ENCODE measurements around the gene GUSB.
"Not testable (repeated sequence)": the region's sequence is repeated elsewhere in the genome, so short reads cannot be mapped to it uniquely, and the experiment has no call there.

GUSB gene

GRCh38 chr7:65971021-65971420 is 11.0 kb downstream of the GUSB start:
- TF ChIP-seq TAF1 (IDR thresholded peaks at IDR 0.05; ENCODE audit: borderline replicate concordance, low read depth, low read length): no peak
- TF ChIP-seq POLR2A (IDR thresholded peaks at IDR 0.05; ENCODE audit: low read depth, low read length): no peak
- no peak for TF ChIP-seq POLR2AphosphoS5 (IDR thresholded peaks at IDR 0.05; ENCODE audit: low read depth, low read length)
- FAIRE-seq (no peak), DNase-seq (ENCODE audit: insufficient read length) (no peak)

GRCh38 chr7:65968256-65969185 is 13.5 kb downstream of the GUSB start:
- no peak for TF ChIP-seq POLR2A (IDR thresholded peaks at IDR 0.05; ENCODE audit: low read depth, low read length)
- TF ChIP-seq TAF1 (IDR thresholded peaks at IDR 0.05; ENCODE audit: borderline replicate concordance, low read depth, low read length): no peak
- no peak for TF ChIP-seq POLR2AphosphoS5 (IDR thresholded peaks at IDR 0.05; ENCODE audit: low read depth, low read length)
- FAIRE-seq (no peak), DNase-seq (ENCODE audit: insufficient read length) (no peak)

- FAIRE-seq (no peak), DNase-seq (ENCODE audit: insufficient read length) (no peak)
- TF ChIP-seq POLR2AphosphoS5 (IDR thresholded peaks at IDR 0.05; ENCODE audit: low read depth, low read length): no peak
- no peak for TF ChIP-seq TAF1 (IDR thresholded peaks at IDR 0.05; ENCODE audit: borderline replicate concordance, low read depth, low read length)
These were observed 14.5 kb downstream of the GUSB start for GRCh38 chr7:65967361-65968155.

- DNase-seq (ENCODE audit: insufficient read length) (no peak), FAIRE-seq (no peak)
- TF ChIP-seq TAF1 (IDR thresholded peaks at IDR 0.05; ENCODE audit: borderline replicate concordance, low read depth, low read length) (no peak), POLR2A (IDR thresholded peaks at IDR 0.05; ENCODE audit: low read depth, low read length) (no peak), POLR2AphosphoS5 (IDR thresholded peaks at IDR 0.05; ENCODE audit: low read depth, low read length) (no peak)
These were observed 15.9 kb downstream of the GUSB start for GRCh38 chr7:65966146-65966545.

- not testable (repeated sequence) for DNase-seq (ENCODE audit: insufficient read length); FAIRE-seq
These were observed 17.3 kb downstream of the GUSB start for GRCh38 chr7:65964671-65965070.

- DNase-seq (ENCODE audit: insufficient read length): no peak
- TF ChIP-seq POLR2AphosphoS5 (IDR thresholded peaks at IDR 0.05; ENCODE audit: low read depth, low read length) (no peak), TAF1 (IDR thresholded peaks at IDR 0.05; ENCODE audit: borderline replicate concordance, low read depth, low read length) (no peak), POLR2A (IDR thresholded peaks at IDR 0.05; ENCODE audit: low read depth, low read length) (no peak)
- no peak for FAIRE-seq
These were observed 20.0 kb downstream of the GUSB start for GRCh38 chr7:65962033-65962432.

- DNase-seq (ENCODE audit: insufficient read length): no peak
- TF ChIP-seq TAF1 (IDR thresholded peaks at IDR 0.05; ENCODE audit: borderline replicate concordance, low read depth, low read length) (no peak), POLR2AphosphoS5 (IDR thresholded peaks at IDR 0.05; ENCODE audit: low read depth, low read length) (0 out of 2 replicates have a peak, but pooled peaks have one; percentile 16), POLR2A (IDR thresholded peaks at IDR 0.05; ENCODE audit: low read depth, low read length) (no peak)
- no peak for FAIRE-seq
These were observed 21.5 kb downstream of the GUSB start for GRCh38 chr7:65960351-65961074.

- no peak for DNase-seq (ENCODE audit: insufficient read length)
- no peak for TF ChIP-seq POLR2A (IDR thresholded peaks at IDR 0.05; ENCODE audit: low read depth, low read length)
- TF ChIP-seq TAF1 (IDR thresholded peaks at IDR 0.05; ENCODE audit: borderline replicate concordance, low read depth, low read length): no peak
- no peak for TF ChIP-seq POLR2AphosphoS5 (IDR thresholded peaks at IDR 0.05; ENCODE audit: low read depth, low read length)
- FAIRE-seq: no peak
These were observed 26.3 kb downstream of the GUSB start for GRCh38 chr7:65955718-65956117.

GRCh38 chr7:65953890-65954450 is 28.0 kb downstream of the GUSB start:
- FAIRE-seq: no peak
- TF ChIP-seq POLR2A (IDR thresholded peaks at IDR 0.05; ENCODE audit: low read depth, low read length) (no peak), POLR2AphosphoS5 (IDR thresholded peaks at IDR 0.05; ENCODE audit: low read depth, low read length) (no peak), TAF1 (IDR thresholded peaks at IDR 0.05; ENCODE audit: borderline replicate concordance, low read depth, low read length) (no peak)
- no peak for DNase-seq (ENCODE audit: insufficient read length)

- no peak for TF ChIP-seq POLR2A (IDR thresholded peaks at IDR 0.05; ENCODE audit: low read depth, low read length)
- TF ChIP-seq POLR2AphosphoS5 (IDR thresholded peaks at IDR 0.05; ENCODE audit: low read depth, low read length): no peak
- no peak for TF ChIP-seq TAF1 (IDR thresholded peaks at IDR 0.05; ENCODE audit: borderline replicate concordance, low read depth, low read length)
- FAIRE-seq (no peak), DNase-seq (ENCODE audit: insufficient read length) (no peak)
These were observed 28.9 kb downstream of the GUSB start for GRCh38 chr7:65953001-65953720.
